Right ventricle myocardium superior (tissue), 1 donor: ENCODE data around the gene NMRK2. TPM values are rescaled to one million over a fixed set of nuclear protein-coding genes. Genes with fewer than 3 reads are reported as not detected.

ENCODE experiments used
- ATAC-seq: fragments of 200-7000 bp; cut with Tn5 transposase; one replicate; pipeline ENCODE4 v1.9.1; 2020; ENCODE audit warnings: mild to moderate bottlenecking; ENCODE audit not compliant: poor library complexity
- DNase-seq: peaks from one replicate; pipeline ENCODE4 v3.0.0-alpha.2; 2020
- intact Hi-C: fragments of 100-400 bp; cut with DNase I; formaldehyde crosslinking; loops from one replicate; pipeline ENCODE4 v1.11.2; 2022
- microRNA-seq: library from miRNA; unstranded; fragments of <30 nt; microRNA quantifications from one replicate; pipeline ENCODE4 v1.2.0, GENCODE V29; 2020
- total RNA-seq: library from RNA; stranded (reverse); fragmentation: NEBNext Ultra II Directional; extraction: Animal tissue kit (Norgen Biotek cat#: 25700); gene quantifications from one replicate; pipeline ENCODE4 v1.2.1, GENCODE V29; 2021
- donor health status: DM: no; HTN: yes; CAD: no; lungs with severe emphysema.

NMRK2 gene
- total RNA-seq, 1 donor from 2014 or later = 589 TPM

- intact Hi-C loops = loop anchor here (5.0 kb wide), 1 partner anchor 220 kb away; no protein-coding TSS in a partner anchor
- DNase-seq (peak; percentile 95), ATAC-seq (peak; percentile 27)
Measured at GRCh38 chr19:3987619-3988371, 54.9 kb downstream of the NMRK2 start.

- intact Hi-C loops = no loop called here
- ATAC-seq (no peak), DNase-seq (no peak)
Measured at GRCh38 chr19:3990815-3991117, 57.9 kb downstream of the NMRK2 start.

Small RNA genes lying within 50 kb of the gene (microRNA-seq; reads per million reads assigned to microRNA genes)
- not detected for gene MIR637

Other genes with a start within 250 kb of the NMRK2 start
- gene PIP5K1C, start 232.6 kb upstream of the NMRK2 start, total RNA-seq = 31.6 TPM
- gene TJP3, start 224.7 kb upstream of the NMRK2 start, total RNA-seq = not detected
- 12.3 TPM for gene APBA3, start 171.4 kb upstream of the NMRK2 start, total RNA-seq
- 70.5 TPM for gene MRPL54, start 170.4 kb upstream of the NMRK2 start, total RNA-seq
- gene RAX2, start 160.8 kb upstream of the NMRK2 start, total RNA-seq = not detected
- 0.24 TPM for gene MATK, start 146.7 kb upstream of the NMRK2 start, total RNA-seq
- gene ZFR2, start 64.0 kb upstream of the NMRK2 start, total RNA-seq = not detected
- gene ATCAY, start 52.4 kb upstream of the NMRK2 start, total RNA-seq = not detected
- 70.5 TPM for gene DAPK3, start 38.0 kb downstream of the NMRK2 start, total RNA-seq
- 1,974 TPM for gene EEF2, start 52.4 kb downstream of the NMRK2 start, total RNA-seq
- gene PIAS4, start 74.7 kb downstream of the NMRK2 start, total RNA-seq = 16.7 TPM
- gene ZBTB7A, start 133.8 kb downstream of the NMRK2 start, total RNA-seq = 31.4 TPM
- 136 TPM for gene MAP2K2, start 191.1 kb downstream of the NMRK2 start, total RNA-seq
- gene CREB3L3, start 220.6 kb downstream of the NMRK2 start, total RNA-seq = not detected
- 9.4 TPM for gene SIRT6, start 249.5 kb downstream of the NMRK2 start, total RNA-seq
- 0.08 TPM for gene ANKRD24, start 249.6 kb downstream of the NMRK2 start, total RNA-seq